ENCODE data around the gene SLC16A9. TPM values are rescaled to one million over a fixed set of nuclear protein-coding genes. Genes with fewer than 3 reads are reported as not detected.

The SLC16A9 gene
- total RNA-seq, 1 donor from 2014 or later, result 11.6 TPM

DNA sequence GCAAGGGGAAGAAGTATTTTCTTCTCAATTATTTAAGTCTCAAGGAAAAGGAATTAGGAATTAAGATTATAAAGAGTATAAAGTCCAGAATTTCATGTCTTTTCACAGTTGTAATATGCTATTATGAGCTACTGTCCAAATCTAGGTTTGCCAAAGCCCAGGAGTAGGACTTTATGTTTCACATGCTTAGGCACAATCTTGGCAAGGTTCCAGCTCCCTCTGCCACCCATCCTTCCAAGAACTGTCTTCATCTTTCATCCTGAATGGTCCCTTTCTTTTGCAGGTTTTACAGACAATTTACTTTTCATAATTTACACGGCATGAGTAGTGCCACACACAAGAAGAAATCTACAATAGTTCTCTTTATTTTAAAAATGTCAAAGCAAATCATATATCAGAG, 29.5 kb downstream of the SLC16A9 start:
- Mint-ChIP-seq H3K36me3 (ENCODE audit: insufficient read depth) (no peaks in the 10 kb centered on the region), H3K4me1 (ENCODE audit: low read depth) (no peaks in the 10 kb centered on the region), H3K4me3 (ENCODE audit: low read depth) (no peak overlapping the region), H3K27me3 (no peaks in the 10 kb centered on the region), H3K9me3 (ENCODE audit: low read depth) (no peaks in the 10 kb centered on the region), H3K27ac (no peak overlapping the region)
- TF ChIP-seq, protein P1, sequence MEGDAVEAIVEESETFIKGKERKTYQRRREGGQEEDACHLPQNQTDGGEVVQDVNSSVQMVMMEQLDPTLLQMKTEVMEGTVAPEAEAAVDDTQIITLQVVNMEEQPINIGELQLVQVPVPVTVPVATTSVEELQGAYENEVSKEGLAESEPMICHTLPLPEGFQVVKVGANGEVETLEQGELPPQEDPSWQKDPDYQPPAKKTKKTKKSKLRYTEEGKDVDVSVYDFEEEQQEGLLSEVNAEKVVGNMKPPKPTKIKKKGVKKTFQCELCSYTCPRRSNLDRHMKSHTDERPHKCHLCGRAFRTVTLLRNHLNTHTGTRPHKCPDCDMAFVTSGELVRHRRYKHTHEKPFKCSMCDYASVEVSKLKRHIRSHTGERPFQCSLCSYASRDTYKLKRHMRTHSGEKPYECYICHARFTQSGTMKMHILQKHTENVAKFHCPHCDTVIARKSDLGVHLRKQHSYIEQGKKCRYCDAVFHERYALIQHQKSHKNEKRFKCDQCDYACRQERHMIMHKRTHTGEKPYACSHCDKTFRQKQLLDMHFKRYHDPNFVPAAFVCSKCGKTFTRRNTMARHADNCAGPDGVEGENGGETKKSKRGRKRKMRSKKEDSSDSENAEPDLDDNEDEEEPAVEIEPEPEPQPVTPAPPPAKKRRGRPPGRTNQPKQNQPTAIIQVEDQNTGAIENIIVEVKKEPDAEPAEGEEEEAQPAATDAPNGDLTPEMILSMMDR (IDR thresholded peaks at IDR 0.05; ENCODE audit: unreplicated experiment), result no peak
- no peak for DNase-seq (ENCODE audit: low spot score, unreplicated experiment)

DNA sequence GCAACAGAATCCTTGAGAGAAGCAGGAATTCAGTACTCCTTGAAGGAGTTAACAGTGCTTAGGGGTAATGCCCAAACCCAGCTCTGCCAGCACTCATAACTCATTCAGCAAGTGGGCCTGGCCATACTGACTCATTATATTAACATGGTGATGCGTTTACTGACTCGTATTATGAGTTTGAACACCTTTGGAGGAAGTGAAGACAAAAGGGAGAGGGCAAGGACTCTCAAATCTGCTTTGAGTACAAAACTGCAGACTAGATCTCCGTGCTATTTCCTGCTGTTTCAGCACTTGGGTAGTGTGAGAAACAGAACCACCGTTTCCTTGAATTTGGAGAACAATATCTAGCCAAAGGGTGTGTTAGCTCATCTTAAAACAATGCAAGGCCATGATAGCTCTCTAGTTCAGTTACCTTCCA, 30.8 kb downstream of the SLC16A9 start:
- H3K9me3 Mint-ChIP-seq (ENCODE audit: low read depth), result no peaks in the 10 kb centered on the region
- H3K27me3 Mint-ChIP-seq, result no peaks in the 10 kb centered on the region
- DNase-seq (ENCODE audit: low spot score, unreplicated experiment), result no peak
- H3K27ac Mint-ChIP-seq, result no peak overlapping the region
- no peaks in the 10 kb centered on the region for H3K36me3 Mint-ChIP-seq (ENCODE audit: insufficient read depth)
- no peak overlapping the region for H3K4me3 Mint-ChIP-seq (ENCODE audit: low read depth)
- TF ChIP-seq, protein P1 (IDR thresholded peaks at IDR 0.05; ENCODE audit: unreplicated experiment), result no peak
- H3K4me1 Mint-ChIP-seq (ENCODE audit: low read depth), result no peaks in the 10 kb centered on the region

DNA sequence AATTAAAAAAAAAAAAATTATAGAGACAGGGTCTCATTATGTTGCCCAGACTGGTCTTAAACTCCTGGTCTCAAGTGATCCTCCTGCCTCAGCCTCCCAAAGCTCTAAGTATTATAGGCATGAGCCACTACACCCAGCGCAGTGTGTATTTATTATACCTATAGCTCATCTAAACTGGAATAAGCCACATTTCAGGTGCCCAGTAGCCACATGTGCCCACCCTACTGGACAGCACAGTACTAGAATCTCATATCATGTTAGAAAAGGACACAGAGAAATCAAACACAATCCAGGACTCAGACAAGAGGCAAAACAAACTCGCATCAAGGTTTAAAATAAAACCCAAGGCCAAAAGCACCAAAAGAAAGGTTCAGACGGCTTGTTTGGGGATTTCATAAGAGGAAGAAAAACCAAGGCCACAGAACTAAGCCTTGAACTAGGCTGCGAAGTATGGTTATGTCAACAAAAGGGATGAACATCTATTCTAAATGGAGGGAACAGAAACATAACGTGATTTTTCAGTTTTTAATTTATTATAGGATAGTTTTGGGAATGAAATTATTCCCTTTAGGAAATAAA, 32.3 kb downstream of the SLC16A9 start:
- no peak for DNase-seq (ENCODE audit: low spot score, unreplicated experiment)
- H3K4me1 Mint-ChIP-seq (ENCODE audit: low read depth), result no peaks in the 10 kb centered on the region
- H3K27me3 Mint-ChIP-seq, result no peaks in the 10 kb centered on the region
- H3K36me3 Mint-ChIP-seq (ENCODE audit: insufficient read depth), result no peaks in the 10 kb centered on the region
- no peak overlapping the region for H3K4me3 Mint-ChIP-seq (ENCODE audit: low read depth)
- TF ChIP-seq, protein P1 (IDR thresholded peaks at IDR 0.05; ENCODE audit: unreplicated experiment), result no peak
- H3K9me3 Mint-ChIP-seq (ENCODE audit: low read depth), result no peaks in the 10 kb centered on the region
- H3K27ac Mint-ChIP-seq, result no peak overlapping the region

DNA sequence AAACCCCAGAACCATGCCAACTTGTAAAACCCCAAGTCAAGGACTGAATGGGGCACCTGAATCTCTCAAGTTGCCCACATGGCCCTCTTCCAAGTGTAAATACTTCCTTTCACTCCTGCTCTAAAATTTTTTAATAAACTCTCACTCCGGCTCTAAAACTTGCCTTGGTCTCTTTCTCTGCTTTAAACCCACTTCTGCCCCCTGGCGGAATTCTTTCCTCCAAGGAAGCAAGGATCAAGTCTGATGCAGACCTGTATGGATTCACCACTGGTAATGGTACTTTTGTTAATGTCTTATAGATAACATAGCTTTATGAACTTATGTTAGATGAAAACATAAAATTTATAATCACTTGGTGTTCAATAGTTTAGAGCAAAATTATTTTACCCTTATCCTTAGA, 33.8 kb downstream of the SLC16A9 start:
- Mint-ChIP-seq H3K9me3 (ENCODE audit: low read depth) (no peaks in the 10 kb centered on the region), H3K27ac (no peak overlapping the region), H3K4me1 (ENCODE audit: low read depth) (no peaks in the 10 kb centered on the region), H3K27me3 (no peaks in the 10 kb centered on the region), H3K4me3 (ENCODE audit: low read depth) (no peak overlapping the region), H3K36me3 (ENCODE audit: insufficient read depth) (no peaks in the 10 kb centered on the region)
- TF ChIP-seq, protein P1 (IDR thresholded peaks at IDR 0.05; ENCODE audit: unreplicated experiment), result peak; percentile 40
- DNase-seq (ENCODE audit: low spot score, unreplicated experiment), result no peak

DNA sequence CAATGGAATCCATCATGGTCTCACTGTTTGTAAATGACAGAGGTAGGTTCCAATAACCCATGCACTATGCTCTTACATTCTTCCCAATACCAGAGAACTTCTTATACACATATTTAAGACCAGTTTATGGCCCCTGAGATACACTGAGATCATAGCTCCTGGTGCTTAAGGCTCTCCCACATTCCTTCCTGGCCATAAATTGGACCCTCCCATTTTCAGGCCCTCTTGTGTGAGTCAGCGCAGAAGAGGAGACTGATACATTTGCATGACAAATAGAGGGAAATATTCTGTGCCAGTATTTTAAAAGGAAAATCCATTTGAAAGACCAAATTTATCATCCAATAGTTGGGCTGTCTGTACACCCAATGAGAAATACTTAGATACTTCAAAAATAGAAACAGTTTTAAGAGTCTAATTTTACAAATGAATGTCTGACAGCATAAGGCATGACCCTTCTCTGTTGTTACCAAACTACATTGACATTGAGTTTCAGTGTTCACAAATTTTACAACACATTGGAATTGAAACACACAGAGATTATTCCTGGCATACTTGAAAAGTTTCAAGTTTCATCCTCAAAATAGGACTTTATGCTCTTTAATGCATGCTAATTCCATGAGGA, 35.3 kb downstream of the SLC16A9 start:
- TF ChIP-seq, protein P1 (IDR thresholded peaks at IDR 0.05; ENCODE audit: unreplicated experiment), result no peak
- no peaks in the 10 kb centered on the region for H3K27me3 Mint-ChIP-seq
- H3K4me3 Mint-ChIP-seq (ENCODE audit: low read depth), result no peak overlapping the region
- H3K27ac Mint-ChIP-seq, result no peak overlapping the region
- no peaks in the 10 kb centered on the region for H3K9me3 Mint-ChIP-seq (ENCODE audit: low read depth)
- no peaks in the 10 kb centered on the region for H3K4me1 Mint-ChIP-seq (ENCODE audit: low read depth)
- no peak for DNase-seq (ENCODE audit: low spot score, unreplicated experiment)
- H3K36me3 Mint-ChIP-seq (ENCODE audit: insufficient read depth), result no peaks in the 10 kb centered on the region

Data from progenitor cell of endocrine pancreas (in vitro differentiated cells).